Endothelial cell of umbilical vein (primary cell): Measurements from ENCODE around the gene SLC35G3. TPM values are rescaled to one million over a fixed set of nuclear protein-coding genes. Genes with fewer than 3 reads are reported as not detected.
"Not testable (repeated sequence)": the region's sequence is repeated elsewhere in the genome, so short reads cannot be mapped to it uniquely, and the experiment has no call there.

Source experiments
- BruUV-seq: library from RNA; stranded (reverse); fragments of 400-500 nt; replicated peaks from 2 replicates; lab custom pipeline; 2021; lab: Mats Ljungman, UMichigan
- CTCF ChIA-PET: fragments of 300-600, 350-600 bp; sonication (Branson Sonifier 250); formaldehyde crosslinking; loops from one replicate; lab custom pipeline; 2021; ENCODE audit warnings: antibody characterized with exemption, inconsistent platforms; lab: Charles Lee
- POLR2A ChIA-PET: fragments of 300-600, 350-600 bp; sonication (Branson Sonifier 250); formaldehyde crosslinking; loops from one replicate; lab custom pipeline; 2021; ENCODE audit warnings: antibody characterized with exemption, inconsistent platforms; lab: Charles Lee
- DNase-seq: peaks from one replicate; pipeline ENCODE4 v3.0.0-alpha.2; 2011; ENCODE audit warnings: low read depth, low spot score
- FAIRE-seq: peaks from 2 replicates; lab custom pipeline; 2011; peaks lifted over from hg19 to GRCh38; lab: Jason Lieb, UNC
- H2AFZ ChIP-seq: 2 replicates; pipeline ENCODE4 v1.6.0; 2012; ENCODE audit warnings: low read depth, low read length, control low read depth, inconsistent platforms
- H3K27ac ChIP-seq: 2 replicates; pipeline ENCODE4 v1.5.1; 2011; ENCODE audit warnings: low read depth, mild to moderate bottlenecking, control low read depth, low read length, moderate library complexity; ENCODE audit not compliant: insufficient read depth
- H3K27me3 ChIP-seq, 2 experiments: 2 replicates each; pipeline versions ENCODE4 v1.6.0 to v1.6.1; 2011; ENCODE audit warnings: low read length in 2 of 2, mixed read lengths in 1 of 2; ENCODE audit not compliant: control insufficient read depth in 2 of 2, insufficient read depth in 2 of 2
- H3K36me3 ChIP-seq, 2 experiments: 2 replicates in 1 of 2; 3 replicates in 1 of 2; pipeline ENCODE4 v1.5.1; 2011; ENCODE audit warnings: low read length in 2 of 2, mild to moderate bottlenecking in 1 of 2, moderate library complexity in 1 of 2; ENCODE audit not compliant: control insufficient read depth in 2 of 2, insufficient read depth in 2 of 2; ENCODE audit errors: extremely low read depth in 1 of 2
- H3K4me1 ChIP-seq: 3 replicates; pipeline ENCODE4 v1.5.1; 2011; ENCODE audit warnings: mild to moderate bottlenecking, low read length; ENCODE audit not compliant: control insufficient read depth, insufficient read depth; ENCODE audit errors: extremely low read depth
- H3K4me2 ChIP-seq: 2 replicates; pipeline ENCODE4 v1.6.1; 2011; ENCODE audit warnings: low read length, control low read depth, mixed read lengths; ENCODE audit not compliant: insufficient read depth
- H3K4me3 ChIP-seq, 3 experiments: fragments of 200-600 bp in 1 of 3; sonication (generic), shearing (Covaris generic) in 1 of 3; replicated peaks in 1 of 3; 2 replicates each; pipeline ENCODE4 v1.5.1; 2011 to 2016; ENCODE audit warnings: control low read depth in 3 of 3, low read length in 3 of 3, mild to moderate bottlenecking in 2 of 3, inconsistent platforms in 1 of 3, low read depth in 1 of 3, moderate library complexity in 1 of 3; ENCODE audit not compliant: insufficient read depth in 1 of 3
- H3K79me2 ChIP-seq: 2 replicates; pipeline ENCODE4 v1.6.0; 2012; ENCODE audit warnings: low read length, inconsistent platforms; ENCODE audit not compliant: control insufficient read depth, insufficient read depth
- H3K9ac ChIP-seq: replicated peaks from 2 replicates; pipeline ENCODE3; 2011; ENCODE audit warnings: low read length, control low read depth; ENCODE audit not compliant: insufficient read depth; ENCODE audit errors: extremely low read depth
- H3K9me1 ChIP-seq: replicated peaks from 3 replicates; pipeline ENCODE4 v1.6.0; 2011; ENCODE audit warnings: mild to moderate bottlenecking, low read length; ENCODE audit not compliant: control insufficient read depth, insufficient read depth; ENCODE audit errors: extremely low read depth
- H3K9me3 ChIP-seq: replicated peaks from 2 replicates; pipeline ENCODE4 v1.5.1; 2012; ENCODE audit warnings: low read length, inconsistent platforms; ENCODE audit not compliant: control insufficient read depth, insufficient read depth
- H4K20me1 ChIP-seq: replicated peaks from 2 replicates; pipeline ENCODE3; 2011; ENCODE audit warnings: mild to moderate bottlenecking, low read length; ENCODE audit not compliant: control insufficient read depth, insufficient read depth; ENCODE audit errors: extremely low read depth
- EZH2 ChIP-seq: IDR thresholded peaks from 2 replicates; pipeline ENCODE4 v1.6.1; 2012; ENCODE audit warnings: borderline replicate concordance, low read depth, mild to moderate bottlenecking, moderate library complexity, low read length, inconsistent platforms; ENCODE audit not compliant: severe bottlenecking
- FOS ChIP-seq: IDR thresholded peaks from 2 replicates; pipeline ENCODE4 v1.6.1; 2011; ENCODE audit warnings: mild to moderate bottlenecking, low read length, moderate library complexity, borderline replicate concordance; ENCODE audit not compliant: insufficient read depth
- GATA2 ChIP-seq: IDR thresholded peaks from 2 replicates; pipeline ENCODE4 v1.7.0; 2011; ENCODE audit warnings: low read depth, mild to moderate bottlenecking, moderate library complexity, mixed read lengths, low read length; ENCODE audit not compliant: insufficient read length, insufficient read depth
- JUN ChIP-seq: IDR thresholded peaks from 2 replicates; pipeline ENCODE4 v1.6.1; 2011; ENCODE audit warnings: borderline replicate concordance, low read depth; ENCODE audit not compliant: insufficient read length, insufficient read depth
- MYC ChIP-seq: IDR thresholded peaks from one replicate; pipeline ENCODE4 v1.6.1; 2011; ENCODE audit warnings: mild to moderate bottlenecking, low read depth, low read length
- POLR2A ChIP-seq: IDR thresholded peaks from 2 replicates; pipeline ENCODE4 v1.6.1; 2012; ENCODE audit warnings: low read depth, mild to moderate bottlenecking, control low read depth, low read length
- POLR2AphosphoS5 ChIP-seq: IDR thresholded peaks from 2 replicates; pipeline ENCODE4 v1.6.1; 2012; ENCODE audit warnings: low read depth, mild to moderate bottlenecking, control low read depth, low read length, moderate library complexity; ENCODE audit not compliant: insufficient read depth
- dilution Hi-C: fragments of 300-500 bp; cut with MboI; formaldehyde crosslinking; loops from one replicate; pipeline ENCODE4 v1.15.0; 2019; ENCODE audit warnings: low sequenced_read_pairs; ENCODE audit not compliant: extremely low pct_ligation_motif_present
- intact Hi-C: fragments of 100-400 bp; cut with micrococcal nuclease; formaldehyde crosslinking; loops from one replicate; pipeline ENCODE4 v1.10.0; 2022
- polyA plus RNA-seq, 4 experiments: library from polyadenylated mRNA; depleted of rRNA in 3 of 4; stranded (reverse) in 3 of 4; unstranded in 1 of 4; fragments of >200 nt; gene quantifications; 2 replicates each; pipeline versions ENCODE4 v1.2.1 to v1.2.3, GENCODE V29; 2011 to 2012; ENCODE audit warnings: missing spikeins in 1 of 4
- total RNA-seq: library from RNA; stranded (reverse); gene quantifications from 2 replicates; pipeline ENCODE4 v1.2.3, GENCODE V29; 2021
- TF ChIP-seq, protein P1 (sequence below), 2 donors: IDR thresholded peaks; 1 replicate in 1 of 2; 2 replicates in 1 of 2; pipeline ENCODE4 v1.5.1; 2011; ENCODE audit warnings: low read length in 2 of 2, mild to moderate bottlenecking in 2 of 2, moderate library complexity in 2 of 2, control low read depth in 1 of 2, inconsistent platforms in 1 of 2, low read depth in 1 of 2; ENCODE audit not compliant: insufficient read depth in 1 of 2; ENCODE audit errors: extremely low read depth in 1 of 2
- TF ChIP-seq, protein P2 (sequence below): IDR thresholded peaks from 2 replicates; pipeline ENCODE4 v1.6.1; 2011; ENCODE audit not compliant: insufficient read depth, insufficient read length

Gene SLC35G3
- total and polyA plus RNA-seq, 2 donors (not counting 3 experiments of a cell fraction or from before 2014, with no cell fraction given) = not detected

DNA sequence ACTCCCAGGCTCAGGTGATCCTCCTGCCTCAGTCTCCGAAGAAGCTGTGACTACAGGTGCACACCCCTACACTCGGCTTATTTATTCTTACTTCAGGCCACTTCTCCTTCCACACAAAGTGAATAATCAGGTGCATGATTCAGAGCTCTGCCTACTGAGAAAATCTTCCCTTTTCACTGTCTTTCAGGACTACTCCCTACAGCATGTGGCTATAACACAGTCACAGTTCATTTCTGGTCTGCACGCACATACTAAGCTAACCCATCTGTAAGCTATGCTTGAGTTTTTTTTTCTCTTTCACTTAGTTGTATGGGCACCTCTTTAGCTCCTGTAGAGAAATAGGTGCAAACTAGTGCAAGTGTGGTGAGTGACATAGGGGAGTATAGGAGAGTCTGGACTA, 41.1 kb upstream of the SLC35G3 start:
- Histone ChIP-seq H3K27ac (no peak overlapping the region), H3K4me2 (no peak overlapping the region), H3K4me1 (no peaks in the 10 kb centered on the region), H3K9me3 (no peaks in the 10 kb centered on the region), H3K9me1 (no peaks in the 10 kb centered on the region), H3K27me3 (peaks cover 13 to 34% of the 10 kb centered on the region in 2 experiments), H3K36me3 (no peaks in the 10 kb centered on the region), H2AFZ (no peak overlapping the region), H3K9ac (no peak overlapping the region), H4K20me1 (no peaks in the 10 kb centered on the region), H3K79me2 (no peaks in the 10 kb centered on the region), H3K4me3 (no peak overlapping the region)
- ChIA-PET POLR2A (no interaction called here), CTCF (no interaction called here)
- DNase-seq (no peak), FAIRE-seq (no peak)
- TF ChIP-seq EZH2 (no peak), POLR2A (no peak), POLR2AphosphoS5 (no peak), JUN (no peak), GATA2 (no peak), MYC (no peak), FOS (no peak)
- TF ChIP-seq, protein P1, sequence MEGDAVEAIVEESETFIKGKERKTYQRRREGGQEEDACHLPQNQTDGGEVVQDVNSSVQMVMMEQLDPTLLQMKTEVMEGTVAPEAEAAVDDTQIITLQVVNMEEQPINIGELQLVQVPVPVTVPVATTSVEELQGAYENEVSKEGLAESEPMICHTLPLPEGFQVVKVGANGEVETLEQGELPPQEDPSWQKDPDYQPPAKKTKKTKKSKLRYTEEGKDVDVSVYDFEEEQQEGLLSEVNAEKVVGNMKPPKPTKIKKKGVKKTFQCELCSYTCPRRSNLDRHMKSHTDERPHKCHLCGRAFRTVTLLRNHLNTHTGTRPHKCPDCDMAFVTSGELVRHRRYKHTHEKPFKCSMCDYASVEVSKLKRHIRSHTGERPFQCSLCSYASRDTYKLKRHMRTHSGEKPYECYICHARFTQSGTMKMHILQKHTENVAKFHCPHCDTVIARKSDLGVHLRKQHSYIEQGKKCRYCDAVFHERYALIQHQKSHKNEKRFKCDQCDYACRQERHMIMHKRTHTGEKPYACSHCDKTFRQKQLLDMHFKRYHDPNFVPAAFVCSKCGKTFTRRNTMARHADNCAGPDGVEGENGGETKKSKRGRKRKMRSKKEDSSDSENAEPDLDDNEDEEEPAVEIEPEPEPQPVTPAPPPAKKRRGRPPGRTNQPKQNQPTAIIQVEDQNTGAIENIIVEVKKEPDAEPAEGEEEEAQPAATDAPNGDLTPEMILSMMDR (IDR thresholded peaks at IDR 0.05; ENCODE audit: extremely low read depth in 1 of 2, insufficient read depth in 1 of 2, low read depth in 1 of 2, low read length in 2 of 2) = no peak
- TF ChIP-seq, protein P2, sequence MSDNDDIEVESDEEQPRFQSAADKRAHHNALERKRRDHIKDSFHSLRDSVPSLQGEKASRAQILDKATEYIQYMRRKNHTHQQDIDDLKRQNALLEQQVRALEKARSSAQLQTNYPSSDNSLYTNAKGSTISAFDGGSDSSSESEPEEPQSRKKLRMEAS = no peak
- intact Hi-C loops (no loop called here), dilution Hi-C loops (no loop called here)
- BruUV-seq = no TSS peak

DNA sequence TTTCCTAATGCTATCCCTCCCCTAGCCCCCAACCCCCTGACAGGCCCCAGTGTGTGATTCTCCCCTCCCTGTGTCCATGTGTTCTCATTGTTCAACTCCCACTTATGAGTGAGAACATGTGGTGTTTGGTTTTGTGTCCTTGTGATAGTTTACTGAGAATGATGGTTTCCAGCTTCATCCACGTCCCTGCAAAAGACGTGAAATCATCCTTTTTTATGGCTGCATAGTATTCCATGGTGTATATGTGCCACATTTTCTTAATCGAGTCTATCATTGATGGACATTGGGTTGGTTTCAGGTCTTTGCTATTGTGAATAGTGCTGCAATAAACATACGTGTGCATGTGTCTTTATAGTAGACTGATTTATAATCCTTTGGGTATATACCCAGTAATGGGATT, 40.1 kb upstream of the SLC35G3 start:
- H3K79me2 ChIP-seq, H3K9me3 ChIP-seq, BruUV-seq, H4K20me1 ChIP-seq, H3K9ac ChIP-seq, H3K27ac ChIP-seq, H3K9me1 ChIP-seq, H3K4me2 ChIP-seq, H3K36me3 ChIP-seq, intact Hi-C loops, H3K4me3 ChIP-seq, FAIRE-seq, dilution Hi-C loops, POLR2A ChIA-PET, H3K4me1 ChIP-seq, H2AFZ ChIP-seq, DNase-seq: not testable (repeated sequence)
- peaks cover 16 to 33% of the 10 kb centered on the region in 2 experiments for H3K27me3 ChIP-seq
- CTCF ChIA-PET = interaction anchor here (0.8 kb wide), 1 partner anchor 12 kb away, joined by 3 read pairs; no protein-coding TSS in a partner anchor
